ENCODE measurements around the gene IL13RA2. TPM values are rescaled to one million over a fixed set of nuclear protein-coding genes. Genes with fewer than 3 reads are reported as not detected.

Gene IL13RA2
- total RNA-seq, 1 experiment from 2014 or later: not detected

- H3K4me1 ChIP-seq: no peaks in the 10 kb centered on the region
- Mint-ChIP-seq H3K27ac (ENCODE audit: unreplicated experiment) (no peak overlapping the region), H3K9me3 (ENCODE audit: unreplicated experiment) (no peaks in the 10 kb centered on the region), H3K4me3 (ENCODE audit: unreplicated experiment) (no peak overlapping the region), H3K4me1 (ENCODE audit: low read depth, unreplicated experiment) (no peaks in the 10 kb centered on the region), H3K36me3 (ENCODE audit: insufficient read depth, unreplicated experiment) (no peaks in the 10 kb centered on the region), H3K27me3 (ENCODE audit: insufficient read depth, unreplicated experiment) (peaks cover 2% of the 10 kb centered on the region)
- H3K36me3 ChIP-seq (ENCODE audit: control insufficient read depth, insufficient read depth, low read length): no peaks in the 10 kb centered on the region
- DNase-seq: no peak
- intact Hi-C loops (cut with micrococcal nuclease; ENCODE audit: unreplicated experiment): no loop called here
- ChIA-PET POLR2A (no interaction called here), CTCF (no interaction called here)
- no TSS peak for BruUV-seq (replicated peaks)
- no peaks in the 10 kb centered on the region for H3K27me3 ChIP-seq (replicated peaks; ENCODE audit: control insufficient read depth, insufficient read depth, low read length)
- H3K9me3 ChIP-seq: no peaks in the 10 kb centered on the region
- H3K4me3 ChIP-seq (ENCODE audit: low read depth, low read length): no peak overlapping the region
- no peak for TF ChIP-seq CTCF (IDR thresholded peaks at IDR 0.05; ENCODE audit: insufficient read depth in 1 of 2, low read depth in 1 of 2, low read length in 1 of 2, severe bottlenecking in 1 of 2, unreplicated experiment in 1 of 2)
Measured at GRCh38 chrX:114985967-114986592, 31.3 kb downstream of the IL13RA2 start.

- Histone ChIP-seq H3K36me3 (ENCODE audit: control insufficient read depth, insufficient read depth, low read length) (no peaks in the 10 kb centered on the region), H3K4me1 (no peaks in the 10 kb centered on the region), H3K4me3 (ENCODE audit: low read depth, low read length) (no peak overlapping the region), H3K9me3 (no peaks in the 10 kb centered on the region), H3K27me3 (replicated peaks; ENCODE audit: control insufficient read depth, insufficient read depth, low read length) (no peaks in the 10 kb centered on the region)
- Mint-ChIP-seq H3K36me3 (ENCODE audit: insufficient read depth, unreplicated experiment) (no peaks in the 10 kb centered on the region), H3K27ac (ENCODE audit: unreplicated experiment) (no peak overlapping the region), H3K4me3 (ENCODE audit: unreplicated experiment) (no peak overlapping the region), H3K27me3 (ENCODE audit: insufficient read depth, unreplicated experiment) (peaks cover 3% of the 10 kb centered on the region), H3K4me1 (ENCODE audit: low read depth, unreplicated experiment) (no peaks in the 10 kb centered on the region), H3K9me3 (ENCODE audit: unreplicated experiment) (no peaks in the 10 kb centered on the region)
- TF ChIP-seq CTCF (IDR thresholded peaks at IDR 0.05; ENCODE audit: insufficient read depth in 1 of 2, low read depth in 1 of 2, low read length in 1 of 2, severe bottlenecking in 1 of 2, unreplicated experiment in 1 of 2): no peak
- no TSS peak for BruUV-seq (replicated peaks)
- CTCF ChIA-PET: no interaction called here
- POLR2A ChIA-PET: no interaction called here
- no peak for DNase-seq
- intact Hi-C loops (cut with micrococcal nuclease; ENCODE audit: unreplicated experiment): no loop called here
Measured at GRCh38 chrX:114976292-114976691, 41.1 kb downstream of the IL13RA2 start.

- TF ChIP-seq CTCF (IDR thresholded peaks at IDR 0.05; ENCODE audit: insufficient read depth in 1 of 2, low read depth in 1 of 2, low read length in 1 of 2, severe bottlenecking in 1 of 2, unreplicated experiment in 1 of 2): no peak
- H3K27me3 Mint-ChIP-seq (ENCODE audit: insufficient read depth, unreplicated experiment): no peaks in the 10 kb centered on the region
- ChIA-PET POLR2A (no interaction called here), CTCF (no interaction called here)
- H3K4me1 Mint-ChIP-seq (ENCODE audit: low read depth, unreplicated experiment): no peaks in the 10 kb centered on the region
- intact Hi-C loops (cut with micrococcal nuclease; ENCODE audit: unreplicated experiment): no loop called here
- Histone ChIP-seq H3K4me3 (ENCODE audit: low read depth, low read length) (no peak overlapping the region), H3K36me3 (ENCODE audit: control insufficient read depth, insufficient read depth, low read length) (no peaks in the 10 kb centered on the region), H3K9me3 (no peaks in the 10 kb centered on the region), H3K4me1 (no peaks in the 10 kb centered on the region), H3K27me3 (replicated peaks; ENCODE audit: control insufficient read depth, insufficient read depth, low read length) (no peaks in the 10 kb centered on the region)
- no TSS peak for BruUV-seq (replicated peaks)
- no peak for DNase-seq
- H3K36me3 Mint-ChIP-seq (ENCODE audit: insufficient read depth, unreplicated experiment): no peaks in the 10 kb centered on the region
- no peak overlapping the region for H3K27ac Mint-ChIP-seq (ENCODE audit: unreplicated experiment)
- no peak overlapping the region for H3K4me3 Mint-ChIP-seq (ENCODE audit: unreplicated experiment)
- H3K9me3 Mint-ChIP-seq (ENCODE audit: unreplicated experiment): no peaks in the 10 kb centered on the region
Measured at GRCh38 chrX:114973013-114973412, 44.4 kb downstream of the IL13RA2 start.
